GM12891 (cell line): ENCODE measurements around the gene MCHR1.
A peak's percentile ranks its signal among the peaks of the same experiment; 100 is the strongest.

ENCODE experiments used
- DNase-seq: peaks from one replicate; pipeline ENCODE4 v3.0.0; 2011; ENCODE audit warnings: low spot score; ENCODE audit not compliant: insufficient read length
- FAIRE-seq: peaks from 2 replicates; lab custom pipeline; 2011; peaks lifted over from hg19 to GRCh38; lab: Jason Lieb, UNC
- PAX5 ChIP-seq: IDR thresholded peaks from 2 replicates; pipeline ENCODE4 v1.6.1; 2011; ENCODE audit warnings: low read length, moderate library complexity, mild to moderate bottlenecking; ENCODE audit not compliant: insufficient read depth, severe bottlenecking
- POLR2A ChIP-seq: IDR thresholded peaks from 2 replicates; pipeline ENCODE4 v1.6.1; 2011; ENCODE audit warnings: low read depth, low read length, control low read depth
- POLR2AphosphoS5 ChIP-seq: IDR thresholded peaks from 2 replicates; pipeline ENCODE4 v1.6.1; 2011; ENCODE audit warnings: low read depth, low read length, control low read depth
- POU2F2 ChIP-seq: IDR thresholded peaks from 2 replicates; pipeline ENCODE4 v1.6.1; 2011; ENCODE audit warnings: low read depth, mild to moderate bottlenecking, control low read depth, low read length, moderate library complexity
- SPI1 ChIP-seq: IDR thresholded peaks from 2 replicates; pipeline ENCODE4 v1.6.1; 2011; ENCODE audit warnings: low read depth, low read length, control low read depth
- TAF1 ChIP-seq: IDR thresholded peaks from 2 replicates; pipeline ENCODE4 v1.6.1; 2011; ENCODE audit warnings: low read depth, low read length, control low read depth

The MCHR1 gene

DNA sequence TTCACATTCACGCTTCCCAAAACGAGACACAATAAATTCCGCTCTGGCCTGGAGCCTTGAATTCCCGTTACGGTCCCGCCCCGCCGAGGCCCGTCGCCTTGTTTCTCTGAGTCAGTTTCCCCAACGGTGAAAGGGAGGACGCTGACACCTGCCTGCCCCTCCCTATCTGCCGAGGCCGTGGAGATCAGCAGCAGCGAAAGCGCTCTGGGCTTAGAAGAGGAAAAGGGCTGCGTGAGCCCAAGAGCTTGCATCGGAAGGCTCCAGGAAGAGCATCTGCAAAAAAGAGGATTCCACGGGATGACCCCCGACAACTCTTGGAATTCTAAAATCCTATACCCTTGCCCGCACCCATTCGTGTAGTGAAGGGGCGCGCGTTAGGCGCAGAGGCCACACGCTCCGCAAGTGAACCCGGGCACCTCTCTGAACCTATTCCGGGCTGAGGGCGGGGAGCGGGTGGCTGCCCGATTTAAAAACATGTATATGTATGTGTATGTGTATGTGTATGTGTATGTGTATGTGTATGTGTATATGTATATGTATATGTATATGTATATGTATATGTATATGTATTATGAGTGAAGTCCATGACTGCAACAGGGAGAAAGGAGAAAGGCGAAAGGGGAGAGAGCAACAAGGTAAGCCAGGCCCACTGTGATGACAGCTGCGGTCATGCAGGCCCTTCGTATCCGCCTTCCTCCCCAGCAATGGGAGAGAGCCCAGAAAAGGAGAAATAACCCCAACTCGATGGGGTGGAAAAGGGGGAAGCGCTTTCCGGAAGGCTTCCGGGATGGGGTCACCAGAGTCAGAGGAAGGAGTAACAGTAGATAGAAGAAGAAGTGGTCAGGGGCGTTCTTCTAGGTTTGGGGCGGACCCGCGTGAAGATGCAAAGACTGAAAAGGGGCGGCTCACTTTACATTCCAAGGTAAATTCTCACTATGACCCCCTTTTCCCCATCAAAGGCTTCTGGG lies 41.8 kb upstream of the MCHR1 start:
- FAIRE-seq = peak; percentile 76
- no peak for DNase-seq
- TF ChIP-seq TAF1 (0 out of 2 replicates have a peak, but pooled peaks have one; percentile 3), PAX5 (no peak), POLR2A (no peak)

DNA sequence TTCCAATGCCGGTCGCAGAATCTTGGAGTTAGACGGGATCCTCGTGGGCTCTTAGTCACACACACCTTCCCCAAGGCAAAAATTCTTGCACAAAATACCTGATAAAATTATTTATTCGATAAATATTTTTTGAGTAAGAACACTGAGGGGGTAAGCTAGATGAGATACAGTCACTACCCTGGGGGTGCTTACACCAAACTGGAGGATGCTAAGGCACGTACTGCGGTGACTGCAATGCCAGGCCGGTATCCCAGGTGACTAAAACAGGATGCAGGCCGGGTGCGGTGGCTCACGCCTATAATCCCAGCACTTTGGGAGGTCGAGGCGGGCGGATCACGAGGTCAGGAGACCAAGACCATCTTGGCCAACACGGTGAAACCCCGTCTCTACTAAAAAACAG lies 41.0 kb upstream of the MCHR1 start:
- FAIRE-seq = no peak
- TF ChIP-seq POU2F2 (no peak), POLR2AphosphoS5 (no peak), TAF1 (no peak), SPI1 (no peak), POLR2A (no peak), PAX5 (no peak)
- DNase-seq = no peak

DNA sequence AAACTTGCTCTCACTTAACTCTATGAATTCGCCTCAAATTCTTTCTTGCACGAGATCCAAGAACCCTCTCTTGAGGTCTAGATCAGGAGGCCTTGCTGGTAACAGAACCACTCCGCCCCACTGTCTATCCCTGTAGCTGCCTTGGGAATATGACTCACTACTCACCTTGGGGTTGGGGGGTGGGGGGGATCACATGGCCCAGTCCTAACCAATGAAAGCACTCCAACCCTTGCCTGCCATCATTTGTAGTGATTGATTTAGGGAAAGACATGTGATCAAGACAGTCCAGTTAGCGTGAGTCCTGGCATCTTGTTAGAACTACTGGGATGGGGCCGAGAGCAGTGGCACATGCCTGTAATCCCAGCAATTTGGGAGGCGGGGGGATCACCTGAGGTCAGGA lies 38.0 kb upstream of the MCHR1 start:
- DNase-seq = no peak
- FAIRE-seq = no peak
- TF ChIP-seq TAF1 (no peak), PAX5 (no peak), POLR2A (no peak), POU2F2 (no peak), SPI1 (no peak), POLR2AphosphoS5 (no peak)

DNA sequence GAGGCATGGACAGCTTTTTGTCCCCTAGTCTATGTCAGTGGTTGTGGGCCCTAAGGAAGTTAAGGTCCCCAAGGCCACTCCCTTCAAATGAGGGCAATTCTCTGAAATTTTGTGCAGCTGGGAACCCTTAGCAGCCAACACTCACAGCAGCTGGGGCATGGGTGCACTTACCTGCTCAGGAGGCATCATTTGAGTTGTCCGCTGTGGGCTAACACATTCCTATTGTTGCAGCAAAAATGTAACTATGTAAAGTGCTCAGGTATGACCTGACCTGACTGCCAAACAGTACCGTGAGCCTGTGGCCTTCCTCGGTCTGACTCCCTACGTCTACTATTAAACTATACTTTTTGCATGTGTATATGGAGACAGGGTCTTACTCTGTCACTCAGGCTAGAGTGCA lies 37.0 kb upstream of the MCHR1 start:
- DNase-seq = no peak
- TF ChIP-seq PAX5 (no peak), POLR2AphosphoS5 (no peak), POLR2A (no peak), SPI1 (no peak), TAF1 (no peak), POU2F2 (no peak)
- FAIRE-seq = no peak

DNA sequence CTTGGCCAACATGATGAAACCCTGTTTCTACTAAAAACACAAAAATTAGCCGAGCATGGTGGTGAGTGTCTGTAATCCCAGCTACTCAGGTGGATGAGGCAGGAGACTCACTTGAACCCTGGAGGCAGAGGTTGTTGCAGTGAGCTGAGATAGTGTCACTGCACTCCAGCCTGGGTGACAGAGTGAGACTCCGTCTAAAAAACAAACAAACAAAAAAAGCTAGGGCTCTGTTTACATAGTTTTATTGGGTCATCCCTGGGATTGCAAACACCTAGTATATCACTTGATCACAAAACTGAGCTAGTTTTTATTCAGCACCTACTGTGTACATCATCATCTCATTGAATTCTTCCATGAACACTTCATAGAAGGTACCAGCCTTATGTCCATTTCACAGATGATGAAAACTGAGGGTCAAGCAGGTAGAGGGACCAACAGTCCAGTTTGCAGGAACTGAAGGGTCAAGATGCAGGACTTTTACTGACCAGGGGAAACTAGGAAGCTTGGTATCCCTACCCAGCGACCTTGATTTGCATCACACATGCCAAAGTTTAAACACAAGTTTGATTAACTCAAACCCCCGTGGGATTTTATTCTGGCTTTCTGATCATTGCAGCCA lies 33.6 kb upstream of the MCHR1 start:
- no peak for TF ChIP-seq PAX5
- no peak for TF ChIP-seq POLR2AphosphoS5
- no peak for TF ChIP-seq TAF1
- no peak for TF ChIP-seq POU2F2
- no peak for TF ChIP-seq POLR2A
- TF ChIP-seq SPI1 = no peak
- FAIRE-seq (no peak), DNase-seq (no peak)

DNA sequence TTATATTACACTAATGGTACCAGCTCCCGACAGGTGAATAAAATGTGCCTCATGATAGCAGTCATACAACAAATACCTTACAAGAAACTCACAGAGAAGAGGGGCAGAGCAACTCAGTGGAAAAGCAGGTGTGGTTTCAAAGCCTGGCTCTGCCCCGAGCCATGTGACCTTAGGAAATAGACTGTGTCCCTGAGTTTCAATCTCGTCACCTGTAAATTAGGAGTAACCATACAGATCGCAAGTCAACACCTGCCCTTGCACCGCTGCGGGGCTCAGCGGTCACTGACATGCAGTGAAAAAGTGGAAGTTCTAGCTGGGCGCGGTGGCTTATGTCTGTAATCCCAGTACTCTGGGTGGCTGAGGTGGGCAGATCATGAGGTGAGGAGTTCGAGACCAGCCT lies 30.9 kb upstream of the MCHR1 start:
- DNase-seq (no peak), FAIRE-seq (no peak)
- TF ChIP-seq PAX5 (no peak), POLR2AphosphoS5 (no peak), SPI1 (no peak), TAF1 (no peak), POU2F2 (no peak), POLR2A (no peak)

DNA sequence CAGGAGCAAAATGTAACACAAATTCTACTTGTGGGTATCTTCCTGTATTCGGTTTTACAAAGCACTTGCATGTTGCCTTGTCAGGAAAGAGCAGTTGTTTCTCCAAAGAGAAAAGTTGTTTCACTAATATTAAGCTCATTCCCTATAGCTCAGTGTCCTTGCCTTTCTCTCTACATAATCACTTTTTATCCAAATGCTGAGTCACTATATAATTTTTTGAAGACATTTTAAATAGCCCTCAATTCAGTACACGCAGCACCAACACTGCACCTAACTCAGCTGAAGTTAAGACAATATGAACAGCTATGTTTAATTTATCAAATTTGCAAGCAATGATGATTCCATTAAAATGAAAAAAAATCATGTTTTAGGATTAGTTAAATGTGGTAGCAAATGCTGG lies 28.2 kb upstream of the MCHR1 start:
- no peak for DNase-seq
- TF ChIP-seq POLR2A (no peak), SPI1 (no peak), PAX5 (no peak), POU2F2 (no peak), TAF1 (no peak)
- FAIRE-seq = no peak

DNA sequence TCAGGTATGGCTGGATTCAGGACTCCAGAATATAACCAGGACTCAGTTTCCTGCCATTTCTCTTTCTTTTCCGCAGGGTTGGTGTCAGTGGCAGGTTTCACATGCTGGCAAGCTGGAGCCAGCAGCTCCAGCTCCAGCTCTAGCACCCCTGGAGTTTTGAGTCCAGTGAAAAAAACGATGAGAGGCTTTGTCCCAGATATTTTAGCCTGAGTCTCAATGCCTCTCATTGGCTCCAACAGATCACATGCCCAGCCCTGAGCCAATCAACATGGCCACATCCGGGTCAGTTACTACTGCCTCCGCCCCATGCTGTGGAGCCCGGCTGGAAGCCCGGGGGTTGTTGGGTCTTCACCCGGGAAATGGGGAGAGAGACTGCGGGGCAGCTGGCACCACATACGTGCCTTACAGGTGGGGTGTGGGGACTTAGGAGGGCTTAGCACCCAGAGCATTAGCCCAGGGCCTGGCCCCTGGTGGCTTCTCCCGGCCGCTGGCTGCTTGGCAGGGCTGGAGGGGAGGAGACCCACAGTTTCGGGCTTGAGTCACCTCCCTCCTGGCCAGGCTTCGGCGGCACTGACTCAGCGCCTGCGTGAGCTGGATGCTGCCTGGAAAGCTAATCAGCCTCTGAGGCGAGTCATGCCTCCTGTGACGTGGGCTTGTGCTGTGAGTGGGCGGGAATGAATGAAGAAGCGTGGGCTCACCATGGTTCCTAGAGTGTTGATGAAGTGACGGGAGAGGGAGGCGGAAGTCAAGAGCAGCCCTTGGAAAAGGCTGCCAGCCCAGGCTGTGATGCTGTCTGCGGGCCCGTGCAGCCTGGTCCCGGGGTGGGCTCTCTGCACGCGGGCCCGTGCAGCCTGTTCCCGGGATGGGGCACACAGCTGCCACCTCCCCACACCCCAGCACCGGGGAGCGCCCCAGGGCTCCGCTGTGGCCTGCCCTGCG lies 27.5 kb upstream of the MCHR1 start:
- FAIRE-seq (peak; percentile 81), DNase-seq (peak; percentile 72)
- TF ChIP-seq TAF1 (no peak; the same call in 1 of the 2 replicates), POU2F2 (peak; percentile 49; the same call in 1 of the 2 replicates), POLR2A (peak; percentile 81), SPI1 (no peak), POLR2AphosphoS5 (peak; percentile 67), PAX5 (no peak)

DNA sequence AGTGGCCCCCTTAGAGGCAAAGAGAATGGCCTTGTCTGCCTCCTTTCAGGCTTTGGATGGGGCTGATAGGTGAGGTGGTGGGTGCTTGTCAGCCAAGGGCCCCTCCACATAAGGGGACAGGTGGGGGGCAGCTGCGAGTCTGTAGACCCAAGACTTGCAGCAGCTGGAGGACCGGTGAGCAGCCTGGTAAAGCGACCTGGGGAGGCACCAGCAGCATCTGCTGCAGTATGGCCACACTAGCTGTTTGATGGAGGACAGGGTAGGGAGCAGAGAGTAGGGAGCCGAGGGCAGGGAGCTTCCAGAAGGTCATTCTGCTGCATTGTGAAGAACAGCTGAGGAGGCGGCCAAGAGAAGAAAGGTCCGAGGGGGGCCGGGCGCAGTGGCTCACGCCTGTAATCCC lies 25.9 kb upstream of the MCHR1 start:
- no peak for DNase-seq
- no peak for TF ChIP-seq POLR2AphosphoS5
- TF ChIP-seq PAX5 = no peak
- no peak for TF ChIP-seq SPI1
- no peak for TF ChIP-seq POLR2A
- TF ChIP-seq POU2F2 = no peak
- no peak for TF ChIP-seq TAF1
- no peak for FAIRE-seq
